ENCODE measurements around the gene SMYD4. TPM values are rescaled to one million over a fixed set of nuclear protein-coding genes. Genes with fewer than 3 reads are reported as not detected.
"Not testable (repeated sequence)": the region's sequence is repeated elsewhere in the genome, so short reads cannot be mapped to it uniquely, and the experiment has no call there.

The SMYD4 gene
- total RNA-seq, 2 experiments from 2014 or later: 14.5 to 15.8 TPM

DNA sequence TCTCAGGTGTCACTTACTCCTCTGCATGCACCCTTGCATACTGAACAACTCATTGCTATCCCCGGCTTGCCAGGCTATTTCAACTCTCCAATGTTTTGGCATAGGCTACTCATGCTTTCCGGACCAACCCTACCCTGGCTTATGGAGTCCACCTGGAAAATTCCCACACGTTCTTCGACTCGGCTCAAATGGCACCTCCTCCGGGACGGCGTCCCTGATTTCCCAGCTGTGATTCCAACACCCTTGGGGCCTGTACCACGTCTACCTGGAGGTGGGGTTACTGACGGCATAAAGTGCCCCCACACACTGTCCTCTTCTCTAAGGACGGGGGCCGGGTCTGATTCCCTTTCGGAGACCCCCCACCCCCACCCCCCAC, 498 bp downstream of the SMYD4 start:
- peak; percentile 25 for DNase-seq
- peak overlapping the region; percentile 76 for H3K27ac Mint-ChIP-seq
- no peaks in the 10 kb centered on the region for H3K9me3 Mint-ChIP-seq
- POLR2A ChIA-PET: interaction anchor here (1.1 to 2.1 kb wide), 2 partner anchors 109 to 113 kb away, joined by 4 to 13 read pairs; no protein-coding TSS in a partner anchor
- no peaks in the 10 kb centered on the region for H3K27me3 Mint-ChIP-seq
- H3K36me3 Mint-ChIP-seq: peaks cover 28% of the 10 kb centered on the region
- CTCF ChIA-PET: interaction anchor here (0.6 to 1.4 kb wide), 6 partner anchors 9 to 464 kb away, joined by 3 to 5 read pairs (median 4); no protein-coding TSS in a partner anchor
- H3K4me1 Mint-ChIP-seq (ENCODE audit: low read depth): peaks cover 50% of the 10 kb centered on the region
- intact Hi-C loops (cut with micrococcal nuclease): no loop called here
- peak overlapping the region; percentile 89 for H3K4me3 Mint-ChIP-seq

DNA sequence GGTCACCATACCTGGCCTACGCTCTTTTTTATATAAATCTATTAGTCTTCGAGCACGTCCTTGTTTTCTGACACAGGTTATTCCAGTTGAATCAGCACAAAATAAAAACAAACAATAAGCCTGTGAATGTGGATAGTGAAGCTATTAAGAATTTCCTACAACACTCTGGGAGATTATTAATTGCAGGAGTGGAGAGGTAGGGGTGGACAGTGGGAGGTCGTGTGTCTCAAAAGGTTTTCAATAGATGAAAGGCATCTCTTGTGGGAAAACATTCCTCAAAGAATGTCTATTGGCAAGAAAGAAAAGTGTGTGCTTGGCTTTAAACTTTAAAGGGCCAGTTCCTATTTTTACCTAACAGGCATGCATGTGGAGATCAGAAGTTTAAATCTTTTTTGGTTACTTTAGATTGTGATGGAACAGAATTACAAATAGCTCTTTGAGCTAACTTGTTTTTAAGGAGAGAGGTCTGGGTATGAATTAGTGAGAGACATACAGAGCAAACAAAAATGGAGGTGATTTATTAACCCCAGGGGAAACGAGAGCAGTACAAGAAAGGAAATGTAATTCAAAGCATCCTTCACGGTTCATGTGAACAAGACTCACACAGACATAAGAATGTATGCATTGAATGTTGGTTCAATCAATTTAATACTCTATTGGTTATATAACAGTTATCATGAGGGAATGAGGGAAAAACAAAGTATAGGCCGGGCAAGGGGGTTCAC, 9.0 kb downstream of the SMYD4 start:
- Mint-ChIP-seq H3K9me3 (no peaks in the 10 kb centered on the region), H3K4me3 (no peak overlapping the region), H3K27ac (no peak overlapping the region), H3K27me3 (no peaks in the 10 kb centered on the region), H3K36me3 (peaks cover 18% of the 10 kb centered on the region), H3K4me1 (ENCODE audit: low read depth) (peaks cover 12% of the 10 kb centered on the region)
- no peak for DNase-seq
- ChIA-PET POLR2A (no interaction called here), CTCF (interaction anchor here (1.0 to 1.1 kb wide), 2 partner anchors 9 to 45 kb away, joined by 3 to 4 read pairs; partner anchors contain the start of genes RPA1 and SMYD4)
- intact Hi-C loops (cut with micrococcal nuclease): no loop called here

DNA sequence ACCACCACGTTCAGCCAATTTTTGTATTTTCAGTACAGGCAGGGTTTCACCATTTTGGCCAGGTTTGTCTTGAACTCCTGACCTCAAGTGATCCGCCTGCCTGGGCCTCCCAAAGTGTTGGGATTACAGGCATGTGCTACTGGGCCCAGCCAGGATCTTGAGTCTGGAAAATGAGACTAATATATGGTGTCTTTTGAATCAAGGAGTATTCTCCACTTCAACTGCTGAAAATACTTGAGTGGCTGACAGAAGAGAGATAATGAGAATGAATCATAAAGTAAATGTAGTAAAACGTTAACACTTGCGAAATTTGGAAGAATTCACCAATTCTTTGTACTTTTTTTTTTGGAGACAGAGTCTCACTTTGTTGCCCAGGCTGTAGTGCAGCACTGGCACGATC, 16.6 kb downstream of the SMYD4 start:
- ChIA-PET POLR2A (no interaction called here), CTCF (no interaction called here)
- Mint-ChIP-seq H3K4me3 (no peak overlapping the region), H3K4me1 (ENCODE audit: low read depth) (no peaks in the 10 kb centered on the region), H3K27me3 (no peaks in the 10 kb centered on the region), H3K27ac (no peak overlapping the region), H3K9me3 (no peaks in the 10 kb centered on the region), H3K36me3 (peaks cover 10% of the 10 kb centered on the region)
- intact Hi-C loops (cut with micrococcal nuclease): no loop called here
- no peak for DNase-seq

DNA sequence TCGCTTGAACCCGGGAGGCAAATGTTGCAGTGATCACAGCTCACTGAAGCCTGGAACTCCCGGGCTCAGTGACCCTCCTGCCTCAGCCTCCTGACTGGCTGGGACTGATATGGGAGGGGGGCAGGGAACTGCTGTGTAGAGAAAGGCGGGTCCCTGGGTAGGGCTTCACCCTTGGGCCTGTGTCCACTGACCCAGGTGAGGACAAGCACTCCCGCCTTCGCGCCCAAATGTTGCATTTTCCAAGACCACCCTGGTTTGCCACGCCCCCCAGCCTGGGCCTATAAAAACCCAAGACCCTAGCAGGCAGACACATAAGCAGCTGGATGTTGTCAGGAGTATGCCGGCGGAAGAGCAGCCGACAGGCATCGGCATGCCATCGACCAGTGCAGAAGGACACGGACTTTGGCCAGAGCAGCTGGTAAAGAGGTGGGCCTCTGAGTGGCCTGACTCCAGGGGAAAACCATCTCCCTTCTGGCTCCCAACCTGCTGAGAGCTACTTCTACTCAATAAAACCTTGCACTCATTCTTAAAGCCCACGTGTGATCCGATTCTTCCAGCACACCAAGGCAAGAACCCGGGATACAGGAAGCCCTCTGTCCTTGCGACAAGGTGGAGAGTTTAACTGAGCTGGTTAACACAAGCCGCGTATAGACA, 19.1 kb downstream of the SMYD4 start:
- POLR2A ChIA-PET: interaction anchor here (0.6 kb wide), 1 partner anchor 11 kb away, joined by 3 read pairs; no protein-coding TSS in a partner anchor
- H3K36me3 Mint-ChIP-seq: peaks cover 10% of the 10 kb centered on the region
- CTCF ChIA-PET: no interaction called here
- H3K9me3 Mint-ChIP-seq: no peaks in the 10 kb centered on the region
- intact Hi-C loops (cut with micrococcal nuclease): no loop called here
- H3K27me3 Mint-ChIP-seq: no peaks in the 10 kb centered on the region
- no peak overlapping the region for H3K27ac Mint-ChIP-seq
- DNase-seq: no peak
- no peaks in the 10 kb centered on the region for H3K4me1 Mint-ChIP-seq (ENCODE audit: low read depth)
- no peak overlapping the region for H3K4me3 Mint-ChIP-seq

DNA sequence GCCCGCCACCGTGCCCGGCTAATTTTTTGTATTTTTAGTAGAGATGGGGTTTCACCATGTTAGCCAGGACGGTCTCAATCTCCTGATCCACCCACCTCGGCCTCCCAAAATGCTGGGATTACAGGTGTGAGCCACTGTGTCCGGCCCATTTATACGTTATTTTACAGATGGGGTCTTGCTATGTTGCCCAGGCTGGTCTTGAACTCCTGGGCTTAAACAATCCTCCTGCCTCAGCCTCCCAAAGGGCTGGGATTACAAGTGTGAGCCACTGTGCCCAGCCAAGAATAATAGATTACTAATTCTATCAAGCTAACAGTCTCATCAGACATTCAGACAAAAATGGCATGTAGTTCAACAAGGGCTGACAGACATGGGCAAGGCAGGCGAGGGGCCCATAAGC, 19.9 kb downstream of the SMYD4 start:
- H3K4me1 Mint-ChIP-seq (ENCODE audit: low read depth); H3K4me3 Mint-ChIP-seq; H3K27me3 Mint-ChIP-seq; CTCF ChIA-PET; H3K27ac Mint-ChIP-seq; DNase-seq; intact Hi-C loops (cut with micrococcal nuclease); H3K9me3 Mint-ChIP-seq: not testable (repeated sequence)
- POLR2A ChIA-PET: interaction anchor here (0.6 kb wide), 1 partner anchor 10 kb away, joined by 3 read pairs; no protein-coding TSS in a partner anchor
- peaks cover 11% of the 10 kb centered on the region for H3K36me3 Mint-ChIP-seq

DNA sequence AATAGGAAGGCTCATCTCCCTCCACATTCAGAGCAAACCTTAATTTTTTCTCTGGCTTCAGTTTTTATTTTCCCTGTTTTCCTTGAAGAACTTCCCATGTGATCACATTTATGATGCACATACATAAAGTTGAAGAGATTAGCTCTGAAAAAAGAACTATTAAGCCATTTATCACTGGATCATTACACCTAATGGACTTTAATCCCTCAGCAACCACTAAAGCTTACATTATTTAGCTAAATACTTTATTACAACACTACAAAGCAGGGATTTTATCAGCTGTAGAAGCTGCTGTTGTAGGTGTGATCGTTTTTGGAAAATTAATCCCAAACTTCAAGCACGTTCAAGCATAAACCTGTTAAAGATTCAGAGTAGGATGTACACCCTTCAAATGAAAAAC, 21.1 kb downstream of the SMYD4 start:
- intact Hi-C loops (cut with micrococcal nuclease): no loop called here
- CTCF ChIA-PET: no interaction called here

DNA sequence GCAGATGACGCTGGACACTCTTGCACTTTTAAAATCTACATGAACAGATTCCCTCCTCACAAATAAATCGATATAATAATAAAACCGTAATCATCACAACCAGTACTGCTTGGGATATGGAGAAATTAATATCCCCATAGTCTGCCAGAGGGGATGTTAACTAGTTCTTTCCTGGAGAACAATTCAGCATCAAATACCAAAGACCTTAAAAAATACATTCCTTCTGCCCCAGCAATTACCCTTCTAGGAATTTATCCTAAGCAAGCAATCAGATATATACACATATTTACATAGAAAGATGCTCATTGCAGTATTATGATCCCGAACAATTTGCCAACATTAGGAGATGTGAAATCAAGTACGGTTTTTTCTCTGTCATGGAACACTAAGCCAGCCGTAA, 21.8 kb downstream of the SMYD4 start:
- CTCF ChIA-PET: no interaction called here
- H3K27me3 Mint-ChIP-seq: no peaks in the 10 kb centered on the region
- H3K36me3 Mint-ChIP-seq: peaks cover 18% of the 10 kb centered on the region
- H3K4me3 Mint-ChIP-seq: no peak overlapping the region
- POLR2A ChIA-PET: interaction anchor here (0.5 kb wide), 1 partner anchor 36 kb away, joined by 3 read pairs; no protein-coding TSS in a partner anchor
- intact Hi-C loops (cut with micrococcal nuclease): no loop called here
- H3K4me1 Mint-ChIP-seq (ENCODE audit: low read depth): no peaks in the 10 kb centered on the region
- H3K9me3 Mint-ChIP-seq: no peaks in the 10 kb centered on the region
- no peak for DNase-seq
- H3K27ac Mint-ChIP-seq: no peak overlapping the region

More for the DNA sequence above, 21.1 kb downstream of the SMYD4 start:
- no peak for DNase-seq
- Mint-ChIP-seq H3K4me3 (no peak overlapping the region), H3K36me3 (peaks cover 18% of the 10 kb centered on the region), H3K27me3 (no peaks in the 10 kb centered on the region), H3K9me3 (no peaks in the 10 kb centered on the region), H3K4me1 (ENCODE audit: low read depth) (no peaks in the 10 kb centered on the region), H3K27ac (no peak overlapping the region)
- POLR2A ChIA-PET: interaction anchor here (0.5 kb wide), 1 partner anchor 37 kb away, joined by 3 read pairs; no protein-coding TSS in a partner anchor

DNA sequence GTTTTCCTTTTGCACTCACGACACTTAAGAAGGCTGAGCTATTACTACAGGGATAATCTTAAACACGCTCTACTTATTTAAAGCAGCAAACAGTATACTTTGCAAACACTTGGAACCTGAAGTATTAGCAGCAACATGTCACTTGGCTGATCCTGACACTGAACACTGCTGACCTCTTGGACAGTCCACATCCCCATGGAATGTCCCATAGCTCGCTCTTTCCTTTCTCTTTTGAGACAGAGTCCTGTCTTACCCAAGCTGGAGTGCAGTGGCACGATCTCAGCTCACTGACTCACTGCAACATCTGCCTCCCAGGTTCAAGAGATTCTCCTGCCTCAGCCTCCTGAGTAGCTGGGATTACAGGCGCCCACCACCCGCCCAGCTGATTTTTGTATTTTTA, 26.4 kb downstream of the SMYD4 start:
- intact Hi-C loops (cut with micrococcal nuclease): no loop called here
- Mint-ChIP-seq H3K27ac (no peak overlapping the region), H3K36me3 (peaks cover 22% of the 10 kb centered on the region), H3K27me3 (no peaks in the 10 kb centered on the region), H3K4me3 (no peak overlapping the region), H3K9me3 (no peaks in the 10 kb centered on the region), H3K4me1 (ENCODE audit: low read depth) (no peaks in the 10 kb centered on the region)
- CTCF ChIA-PET: no interaction called here
- no peak for DNase-seq
- POLR2A ChIA-PET: no interaction called here

DNA sequence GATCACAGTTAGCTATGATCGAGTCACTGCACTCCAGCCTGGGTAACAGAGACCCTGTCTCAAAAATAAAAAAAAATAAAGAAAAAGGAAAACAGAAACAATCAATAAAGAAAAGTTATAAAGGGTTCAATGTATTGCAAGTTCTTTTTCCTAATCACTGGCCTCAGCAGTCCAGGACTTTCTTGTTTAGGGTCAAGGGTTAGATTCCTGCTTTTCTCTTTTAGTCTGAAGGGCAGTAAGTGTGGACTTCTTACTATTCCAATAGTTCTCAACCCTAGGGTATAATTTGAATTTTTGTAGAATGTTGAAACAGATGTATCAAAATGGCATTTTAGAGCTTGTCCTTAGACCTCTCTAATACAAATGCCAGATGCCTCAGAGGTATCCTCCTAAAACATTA, 27.3 kb downstream of the SMYD4 start:
- POLR2A ChIA-PET: no interaction called here
- H3K27me3 Mint-ChIP-seq: no peaks in the 10 kb centered on the region
- H3K4me1 Mint-ChIP-seq (ENCODE audit: low read depth): no peaks in the 10 kb centered on the region
- H3K36me3 Mint-ChIP-seq: peaks cover 19% of the 10 kb centered on the region
- CTCF ChIA-PET: no interaction called here
- no peaks in the 10 kb centered on the region for H3K9me3 Mint-ChIP-seq
- H3K4me3 Mint-ChIP-seq: no peak overlapping the region
- intact Hi-C loops (cut with micrococcal nuclease): no loop called here
- H3K27ac Mint-ChIP-seq: no peak overlapping the region
- DNase-seq: no peak

DNA sequence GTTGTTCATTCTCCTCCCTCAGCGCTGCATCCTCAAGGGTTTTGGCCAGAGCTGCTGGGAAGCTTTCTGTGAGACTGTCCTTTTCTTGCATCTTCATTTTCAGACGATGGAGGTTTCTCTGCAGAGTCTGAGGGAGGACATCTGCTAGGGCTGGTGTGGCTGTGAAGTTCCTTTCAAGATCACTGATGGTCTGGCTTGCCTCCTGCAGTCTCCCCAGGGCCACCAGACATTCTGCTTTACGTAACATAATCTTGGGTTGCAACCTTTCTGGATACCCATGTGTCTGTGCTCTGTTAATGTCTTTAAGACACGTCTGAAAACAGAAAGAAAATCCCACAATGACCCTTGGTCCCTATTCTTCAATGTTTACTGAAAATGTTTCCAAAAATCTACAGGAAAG, 29.0 kb downstream of the SMYD4 start:
- Mint-ChIP-seq H3K27ac (no peak overlapping the region), H3K4me1 (ENCODE audit: low read depth) (no peaks in the 10 kb centered on the region), H3K9me3 (no peaks in the 10 kb centered on the region), H3K27me3 (no peaks in the 10 kb centered on the region), H3K4me3 (no peak overlapping the region), H3K36me3 (peaks cover 22% of the 10 kb centered on the region)
- DNase-seq: no peak
- CTCF ChIA-PET: interaction anchor here (0.9 kb wide), 1 partner anchor 79 kb away, joined by 3 read pairs; no protein-coding TSS in a partner anchor
- intact Hi-C loops (cut with micrococcal nuclease): no loop called here
- POLR2A ChIA-PET: no interaction called here

DNA sequence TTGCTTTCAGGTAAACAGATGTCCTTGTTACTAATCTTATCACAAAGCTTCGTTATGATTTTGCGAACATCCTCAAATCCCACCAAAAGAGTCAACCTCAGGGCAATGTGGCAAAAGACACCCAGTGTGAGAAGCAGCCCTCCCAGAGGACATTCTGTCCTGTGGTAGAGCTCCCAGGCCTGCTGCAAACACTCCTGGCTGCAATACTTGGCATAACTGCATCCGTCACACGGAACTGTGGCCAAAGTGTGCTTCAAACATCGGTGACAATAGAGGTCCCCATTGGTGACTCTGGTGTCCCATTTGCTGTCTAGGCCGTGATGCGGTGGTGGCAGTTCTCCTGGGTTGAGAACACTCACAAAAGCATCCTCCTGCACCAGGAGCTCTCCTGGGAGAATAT, 29.5 kb downstream of the SMYD4 start:
- CTCF ChIA-PET: interaction anchor here (0.9 kb wide), 1 partner anchor 79 kb away, joined by 3 read pairs; no protein-coding TSS in a partner anchor
- POLR2A ChIA-PET: no interaction called here
- intact Hi-C loops (cut with micrococcal nuclease): no loop called here
- H3K27ac Mint-ChIP-seq: no peak overlapping the region
- no peak for DNase-seq
- H3K27me3 Mint-ChIP-seq: no peaks in the 10 kb centered on the region
- no peak overlapping the region for H3K4me3 Mint-ChIP-seq
- H3K4me1 Mint-ChIP-seq (ENCODE audit: low read depth): no peaks in the 10 kb centered on the region
- H3K36me3 Mint-ChIP-seq: peaks cover 22% of the 10 kb centered on the region
- no peaks in the 10 kb centered on the region for H3K9me3 Mint-ChIP-seq

DNA sequence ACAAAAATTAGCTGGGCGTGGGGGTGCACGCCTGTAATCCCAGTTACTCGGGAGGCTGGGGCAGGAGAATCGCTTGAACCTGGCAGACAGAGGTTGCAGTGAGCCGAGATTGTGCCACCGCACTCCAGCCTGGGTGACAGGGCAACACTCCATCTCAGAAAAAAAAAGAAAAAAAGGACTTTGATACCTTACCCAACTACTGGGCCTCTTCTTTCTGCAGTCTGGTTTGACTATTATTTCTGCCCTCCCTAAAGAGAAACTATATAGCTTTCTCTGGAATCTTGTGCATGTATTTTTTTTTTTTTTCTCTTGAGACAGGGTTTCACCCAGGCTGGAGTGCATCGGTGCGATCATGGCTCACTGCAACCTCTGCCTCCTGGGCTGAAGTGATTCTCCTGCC, 31.9 kb downstream of the SMYD4 start:
- H3K4me3 Mint-ChIP-seq; H3K4me1 Mint-ChIP-seq (ENCODE audit: low read depth); DNase-seq; POLR2A ChIA-PET; H3K9me3 Mint-ChIP-seq; H3K27me3 Mint-ChIP-seq; H3K27ac Mint-ChIP-seq; intact Hi-C loops (cut with micrococcal nuclease): not testable (repeated sequence)
- CTCF ChIA-PET: interaction anchor here (1.4 kb wide), 1 partner anchor 244 kb away, joined by 3 read pairs; the partner anchor contains the start of gene OVCA2
- H3K36me3 Mint-ChIP-seq: peaks cover 14% of the 10 kb centered on the region

All from activated CD4-positive, alpha-beta memory T cell treated with anti-CD3 and anti-CD28 coated beads for 36 hours (primary cell).